ENCODE measurements around the gene LARGE1. TPM values are rescaled to one million over a fixed set of nuclear protein-coding genes. Genes with fewer than 3 reads are reported as not detected.
A peak's percentile ranks its signal among the peaks of the same experiment; 100 is the strongest.

LARGE1 gene
- total and polyA plus RNA-seq, 11 donors, result 31.2 to 211 (median 129) TPM

GRCh38 chr22:33335611-33336279 lies 584.5 kb downstream of the LARGE1 start:
- Histone ChIP-seq H3K4me3 (no peak overlapping the region), H3K9me3 (no peaks in the 10 kb centered on the region), H3K27ac (no peak overlapping the region), H3K4me1 (peaks cover 0 to 10% (median 2%) of the 10 kb centered on the region in 12 donors), H3K27me3 (no peaks in the 10 kb centered on the region), H3K36me3 (peaks cover 0 to 23% (median 12%) of the 10 kb centered on the region in 9 donors)
- WGBS, 4 donors, result 91 to 96% (median 96%) methylated on average over 6 of the region's 6 CpGs
- DNase-seq (no peak), ATAC-seq (no peak)
- intact Hi-C loops (cut with DNase I), result loop anchor here in 1 of 10 donors (10.0 kb wide), 1 partner anchor 51 kb away; no protein-coding TSS in a partner anchor
- TF ChIP-seq POLR2A (IDR thresholded peaks at IDR 0.05), result no peak

- TF ChIP-seq POLR2A (IDR thresholded peaks at IDR 0.05), result no peak
- TF ChIP-seq CTCF (IDR thresholded peaks at IDR 0.05), result no peak
- Histone ChIP-seq H3K9me3 (no peaks in the 10 kb centered on the region), H3K36me3 (peaks cover 0 to 23% (median 9%) of the 10 kb centered on the region in 9 donors), H3K27ac (no peak overlapping the region), H3K4me3 (no peak overlapping the region), H3K4me1 (peaks cover 0 to 10% (median 2%) of the 10 kb centered on the region in 12 donors), H3K27me3 (no peaks in the 10 kb centered on the region)
- ATAC-seq, result peak; percentile 47 to 90 (median 78)
- peak in 2 of 5 donors; percentile 16 to 43 for DNase-seq
- 32 to 89% (median 66%) methylated on average over 3 of the region's 3 CpGs for WGBS, 4 donors
- intact Hi-C loops (cut with DNase I), result loop anchor here in 1 of 10 donors (10.0 kb wide), 1 partner anchor 48 kb away; no protein-coding TSS in a partner anchor
Observed at GRCh38 chr22:33332538-33332937, 587.7 kb downstream of the LARGE1 start.

GRCh38 chr22:33331017-33331416 lies 589.3 kb downstream of the LARGE1 start:
- intact Hi-C loops (cut with DNase I), result loop anchor here in 1 of 10 donors (10.0 kb wide), 1 partner anchor 46 kb away; no protein-coding TSS in a partner anchor

GRCh38 chr22:33330534-33330933 lies 589.7 kb downstream of the LARGE1 start:
- Histone ChIP-seq H3K9me3 (no peaks in the 10 kb centered on the region), H3K4me3 (no peak overlapping the region), H3K27ac (no peak overlapping the region), H3K4me1 (peaks cover 0 to 24% (median 3%) of the 10 kb centered on the region in 12 donors), H3K36me3 (peaks cover 0 to 7% (median 0%) of the 10 kb centered on the region in 9 donors), H3K27me3 (no peaks in the 10 kb centered on the region)
- DNase-seq, result no peak
- 93 to 99% (median 97%) methylated on average over 2 of the region's 2 CpGs for WGBS, 4 donors
- ATAC-seq, result no peak
- TF ChIP-seq POLR2A (IDR thresholded peaks at IDR 0.05), result no peak
- no peak for TF ChIP-seq CTCF (IDR thresholded peaks at IDR 0.05)
- intact Hi-C loops (cut with DNase I), result loop anchor here in 1 of 10 donors (10.0 kb wide), 1 partner anchor 46 kb away; no protein-coding TSS in a partner anchor

More at GRCh38 chr22:33331017-33331416, 589.3 kb downstream of the LARGE1 start:
- ATAC-seq (no peak), DNase-seq (no peak)
- H3K27me3 ChIP-seq, result no peaks in the 10 kb centered on the region
- whole genome bisulfite sequencing, 4 donors, result 95 to 100% (median 98%) methylated on average over 1 of the region's 1 CpG
- no peak for TF ChIP-seq CTCF (IDR thresholded peaks at IDR 0.05)
- no peak for TF ChIP-seq POLR2A (IDR thresholded peaks at IDR 0.05)
- no peaks in the 10 kb centered on the region for H3K9me3 ChIP-seq
- H3K27ac ChIP-seq, result no peak overlapping the region
- peaks cover 0 to 20% (median 3%) of the 10 kb centered on the region in 12 donors for H3K4me1 ChIP-seq
- no peak overlapping the region for H3K4me3 ChIP-seq
- peaks cover 0 to 9% (median 1%) of the 10 kb centered on the region in 9 donors for H3K36me3 ChIP-seq
